ENCODE measurements around the gene NLRP1.
A peak's percentile ranks its signal among the peaks of the same experiment; 100 is the strongest.

The NLRP1 gene

DNA sequence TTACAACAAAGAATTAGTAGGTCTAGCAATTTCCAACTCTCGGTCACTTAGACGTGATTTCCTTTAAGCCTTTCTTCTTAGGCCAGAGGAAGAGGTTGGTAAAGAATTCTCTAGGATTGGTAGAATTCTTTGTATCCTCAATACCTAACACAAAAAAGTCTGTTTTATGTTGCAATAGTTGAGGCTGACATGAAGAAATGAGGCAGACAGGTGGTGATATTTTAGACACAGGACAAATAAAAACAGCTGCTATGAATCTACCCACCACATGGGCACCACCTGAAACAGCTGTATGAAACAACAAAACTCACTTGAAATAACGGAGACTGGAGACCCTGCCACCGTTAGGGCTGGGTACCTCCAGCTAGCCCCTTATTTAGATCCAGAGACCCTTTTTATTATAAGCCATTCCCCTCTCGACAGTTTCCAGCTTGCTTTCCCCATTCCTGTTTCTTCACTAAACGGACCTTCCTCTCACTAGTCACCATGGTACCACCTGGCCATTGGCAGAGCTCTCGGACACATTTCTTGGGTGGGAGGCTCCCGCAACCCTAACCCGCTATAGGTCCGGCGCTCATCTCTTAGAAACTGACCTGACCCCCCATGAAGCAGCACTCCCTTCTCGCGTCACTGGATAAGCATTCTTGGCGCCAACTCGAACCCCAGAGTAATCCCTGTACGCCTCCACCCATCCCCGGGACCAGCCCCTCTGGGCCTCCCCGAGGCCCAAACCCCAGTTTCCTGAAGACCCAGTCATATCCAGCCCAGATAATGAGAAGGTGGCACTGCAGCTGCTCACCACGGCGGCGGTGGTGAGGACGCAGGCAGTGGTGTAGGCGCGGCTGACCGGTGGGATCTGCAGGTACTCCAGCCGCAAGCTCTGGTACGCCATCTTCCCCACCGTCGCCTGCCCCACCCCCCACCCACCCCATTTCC is 98.8 kb downstream of the NLRP1 start, which contains the start of gene DERL2:
Gene DERL2 (minus strand): TSS at position 909 of the 936 bp plus-strand sequence. CDS start 17 bp downstream, at position 892.
- no peak for TF ChIP-seq CTCF (IDR thresholded peaks at IDR 0.05; ENCODE audit: control insufficient read depth, extremely low read depth, insufficient read depth)
- peak within 1 kb of the TSS; percentile 100 for H3K4me3 ChIP-seq (ENCODE audit: low read depth, low read length)
- no peak for DNase-seq (ENCODE audit: low read depth)

- no peak for TF ChIP-seq CTCF (IDR thresholded peaks at IDR 0.05; ENCODE audit: control insufficient read depth, extremely low read depth, insufficient read depth)
- no peak for DNase-seq (ENCODE audit: low read depth)
- no peak overlapping the region for H3K4me3 ChIP-seq (ENCODE audit: low read depth, low read length)
Measured at GRCh38 chr17:5481451-5481850, 102.9 kb downstream of the NLRP1 start.

GRCh38 chr17:5480962-5481361 is 103.3 kb downstream of the NLRP1 start:
- no peak for TF ChIP-seq CTCF (IDR thresholded peaks at IDR 0.05; ENCODE audit: control insufficient read depth, extremely low read depth, insufficient read depth)
- DNase-seq (ENCODE audit: low read depth): no peak

DNA sequence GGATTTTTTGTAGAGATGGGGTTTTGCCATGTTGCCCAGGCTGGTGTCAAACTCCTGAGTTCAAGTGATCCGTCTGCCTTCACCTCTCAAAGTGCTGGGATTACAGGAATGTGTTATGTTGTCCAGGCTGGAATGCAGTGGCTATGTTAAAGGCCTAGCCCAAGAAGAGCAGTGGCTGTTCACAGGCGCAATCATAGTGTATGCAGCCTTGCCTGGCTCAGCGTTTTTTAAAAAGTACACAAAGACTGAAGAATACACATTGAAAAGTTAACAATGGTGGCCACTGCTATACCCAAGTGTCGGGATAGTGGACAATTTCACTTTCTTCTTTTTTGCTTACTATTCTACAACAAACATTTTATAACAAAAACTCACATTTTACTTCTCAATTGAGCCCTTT is 105.3 kb downstream of the NLRP1 start:
- H3K4me3 ChIP-seq (ENCODE audit: low read depth, low read length): no peak overlapping the region
- no peak for TF ChIP-seq CTCF (IDR thresholded peaks at IDR 0.05; ENCODE audit: control insufficient read depth, extremely low read depth, insufficient read depth)

More at GRCh38 chr17:5480962-5481361, 103.3 kb downstream of the NLRP1 start:
- no peak overlapping the region for H3K4me3 ChIP-seq (ENCODE audit: low read depth, low read length)

GRCh38 chr17:5473906-5474305 is 110.4 kb downstream of the NLRP1 start:
- H3K4me3 ChIP-seq (ENCODE audit: low read depth, low read length): no peak overlapping the region
- DNase-seq (ENCODE audit: low read depth): no peak
- no peak for TF ChIP-seq CTCF (IDR thresholded peaks at IDR 0.05; ENCODE audit: control insufficient read depth, extremely low read depth, insufficient read depth)

More for the DNA sequence above, 105.3 kb downstream of the NLRP1 start:
- no peak for DNase-seq (ENCODE audit: low read depth)

GRCh38 chr17:5472511-5472910 is 111.8 kb downstream of the NLRP1 start:
- no peak for TF ChIP-seq CTCF (IDR thresholded peaks at IDR 0.05; ENCODE audit: control insufficient read depth, extremely low read depth, insufficient read depth)
- DNase-seq (ENCODE audit: low read depth): no peak
- no peak overlapping the region for H3K4me3 ChIP-seq (ENCODE audit: low read depth, low read length)
